Myometrial cell (primary cell): ENCODE data around the gene CDC37. TPM values are rescaled to one million over a fixed set of nuclear protein-coding genes. Genes with fewer than 3 reads are reported as not detected.

Source experiments
- total RNA-seq: library from RNA; depleted of rRNA; stranded (reverse); fragments of >200 nt; gene quantifications from 2 replicates; pipeline ENCODE4 v1.2.3, GENCODE V29; 2015

The CDC37 gene
- 278 and 292 TPM in 2 replicates for total RNA-seq

DNA sequence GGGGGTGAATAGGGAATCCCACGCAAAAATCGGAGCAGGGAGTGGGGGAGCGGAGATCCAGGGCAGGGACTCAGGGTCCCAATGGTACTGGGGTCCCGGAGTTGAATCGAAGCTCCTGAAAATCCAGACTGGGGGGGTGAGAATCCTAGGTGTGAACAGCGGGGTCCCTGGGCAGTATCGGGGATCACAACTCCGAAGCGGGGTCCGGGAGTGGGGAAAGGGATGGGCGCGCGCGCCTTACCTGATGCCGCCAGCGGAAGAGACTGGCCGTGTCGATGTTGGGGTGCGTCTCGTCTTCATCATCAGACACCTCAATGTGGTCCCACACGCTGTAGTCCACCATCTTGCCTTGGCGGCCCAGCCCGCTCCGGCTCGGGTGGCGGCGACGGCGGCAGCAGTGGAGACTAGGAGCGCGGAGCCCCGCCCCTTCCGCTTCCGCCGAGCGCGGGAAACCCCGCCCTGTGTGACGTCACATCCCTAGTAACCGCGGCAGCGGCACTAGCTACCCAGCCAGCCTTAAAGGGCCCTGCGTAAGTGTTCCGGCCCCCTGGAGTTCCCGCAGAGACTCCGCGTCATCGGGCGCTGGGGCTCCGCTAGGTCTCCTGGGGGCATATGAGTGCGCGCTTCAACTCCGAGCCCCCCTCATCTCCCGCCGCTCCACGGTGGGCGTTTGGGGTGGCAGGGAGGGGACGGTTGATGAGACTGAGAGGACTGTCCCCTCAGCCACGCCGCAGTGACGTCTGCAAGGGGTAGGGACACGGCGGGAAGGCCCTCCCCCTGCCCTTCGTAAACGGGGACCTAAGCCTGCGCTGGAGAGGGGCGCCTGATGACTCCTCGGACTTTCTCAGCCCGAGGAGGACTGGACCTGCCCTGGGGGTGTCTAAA is at the start of gene CDC37:
CDC37 (minus strand) TSS at position 406 of the 885 bp plus-strand sequence; CDS start at position 343, 63 bp downstream.

GRCh38 chr19:10420444-10421239 is 17.3 kb upstream of the CDC37 start, which contains the start of gene PDE4A:
TSS of gene PDE4A (plus strand) at chr19:10420538. CDS start at chr19:10420765, 227 bp downstream.

GRCh38 chr19:10380313-10381102 is 22.8 kb downstream of the CDC37 start, which contains the start of gene TYK2:
TSS of gene TYK2 (minus strand) at chr19:10380572. CDS start at chr19:10378406, 2,166 bp downstream.

Other genes with a start within 250 kb of the CDC37 start
- 81.2 and 82.7 TPM in 2 replicates for gene DNMT1, start 208.6 kb downstream of the CDC37 start, total RNA-seq
- 8.1 and 8.5 TPM in 2 replicates for gene S1PR2, start 172.2 kb downstream of the CDC37 start, total RNA-seq
- 140 and 145 TPM in 2 replicates for gene MRPL4, start 151.3 kb downstream of the CDC37 start, total RNA-seq
- 45.0 and 59.4 TPM in 2 replicates for gene ICAM1, start 132.4 kb downstream of the CDC37 start, total RNA-seq
- 1.6 and 4.0 TPM in 2 replicates for gene ICAM4, start 116.6 kb downstream of the CDC37 start, total RNA-seq
- 4.3 and 8.4 TPM in 2 replicates for gene ICAM5, start 113.6 kb downstream of the CDC37 start, total RNA-seq
- 0.53 and 0.58 TPM in 2 replicates for gene ZGLP1, start 93.7 kb downstream of the CDC37 start, total RNA-seq
- gene FDX2, start 87.5 kb downstream of the CDC37 start, total RNA-seq = 31.7 and 53.9 TPM in 2 replicates
- gene RAVER1, start 70.0 kb downstream of the CDC37 start, total RNA-seq = 22.0 and 23.4 TPM in 2 replicates
- 12.1 and 33.2 TPM in 2 replicates for gene ICAM3, start 63.9 kb downstream of the CDC37 start, total RNA-seq
- 96.1 and 133 TPM in 2 replicates for gene TYK2, start 23.0 kb downstream of the CDC37 start, total RNA-seq
- gene PDE4A, start 17.0 kb upstream of the CDC37 start, total RNA-seq = 4.3 and 5.8 TPM in 2 replicates
- gene KEAP1, start 99.8 kb upstream of the CDC37 start, total RNA-seq = 63.4 and 75.1 TPM in 2 replicates
- gene S1PR5, start 113.9 kb upstream of the CDC37 start, total RNA-seq = not detected in 2 replicates
- 20.2 and 24.3 TPM in 2 replicates for gene ATG4D, start 140.4 kb upstream of the CDC37 start, total RNA-seq
- 13.5 and 15.4 TPM in 2 replicates for gene KRI1, start 162.5 kb upstream of the CDC37 start, total RNA-seq
- 10.7 and 15.1 TPM in 2 replicates for gene CDKN2D, start 165.4 kb upstream of the CDC37 start, total RNA-seq
- gene AP1M2, start 183.8 kb upstream of the CDC37 start, total RNA-seq = 5.3 and 14.4 TPM in 2 replicates
- gene SLC44A2, start 222.0 kb upstream of the CDC37 start, total RNA-seq = 103 and 109 TPM in 2 replicates